Gastrocnemius medialis (tissue), 4 donors: Measurements from ENCODE around the gene LAMA2. TPM values are rescaled to one million over a fixed set of nuclear protein-coding genes. Genes with fewer than 3 reads are reported as not detected.

Experiments
- ATAC-seq, 2 donors: fragments of 150-250 bp; one replicate each; pipeline ENCODE4 v1.9.1; 2016
- DNase-seq, 2 donors: peaks; one replicate each; pipeline ENCODE4 v3.0.0-alpha.2; 2019
- H3K27ac ChIP-seq, 4 donors: fragments of 200-600 bp; sonication (generic); 1 replicate in 1 of 4; 2 replicates in 3 of 4; pipeline ENCODE4 v1.5.1; 2016 to 2018; ENCODE audit warnings: mild to moderate bottlenecking in 2 of 4, moderate library complexity in 1 of 4
- H3K27me3 ChIP-seq, 3 donors: fragments of 200-600 bp; sonication (generic) in 2 of 3; 1 replicate in 1 of 3; 2 replicates in 2 of 3; pipeline versions ENCODE4 v1.5.1 to v1.6.0; 2016 to 2019; ENCODE audit warnings: mild to moderate bottlenecking in 1 of 3, moderate library complexity in 1 of 3
- H3K36me3 ChIP-seq, 2 donors: fragments of 200-600 bp; sonication (generic) in 1 of 2; one replicate each; pipeline ENCODE4 v1.5.1; 2017 to 2018
- H3K4me1 ChIP-seq, 2 donors: fragments of 200-600 bp; sonication (generic) in 1 of 2; one replicate each; pipeline ENCODE4 v1.5.1; 2016 to 2017; ENCODE audit warnings: mild to moderate bottlenecking in 2 of 2
- H3K4me3 ChIP-seq, 4 donors: fragments of 200-600 bp; sonication (generic) in 3 of 4; 1 replicate in 1 of 4; 2 replicates in 3 of 4; pipeline ENCODE4 v1.5.1; 2016 to 2019; ENCODE audit warnings: mild to moderate bottlenecking in 2 of 4
- H3K9me3 ChIP-seq, 3 donors: fragments of 200-600 bp; sonication (generic) in 2 of 3; 1 replicate in 1 of 3; 2 replicates in 2 of 3; pipeline ENCODE4 v1.5.1; 2016 to 2019
- CTCF ChIP-seq, 5 experiments: fragments of 450-650 bp in 3 of 5; fragments of 200-600 bp in 2 of 5; sonication (generic) in 2 of 5; IDR thresholded peaks in 4 of 5; conservative IDR thresholded peaks in 1 of 5; 1 replicate in 4 of 5; 2 replicates in 1 of 5; pipeline ENCODE4 v1.5.1; 2016 to 2019; ENCODE audit warnings: antibody characterized with exemption in 5 of 5, mild to moderate bottlenecking in 3 of 5, moderate library complexity in 3 of 5
- POLR2A ChIP-seq, 2 donors: fragments of 450-650 bp; IDR thresholded peaks; one replicate each; pipeline ENCODE4 v1.6.1; 2017; ENCODE audit warnings: antibody characterized with exemption in 2 of 2, mild to moderate bottlenecking in 2 of 2, moderate library complexity in 2 of 2
- in situ Hi-C, 4 donors: fragments of 200-750 bp; cut with MboI; loops; one replicate each; pipeline versions ENCODE4 v1.15.0 to v1.8.0; 2017; ENCODE audit warnings: low sequenced_read_pairs in 4 of 4
- intact Hi-C: fragments of 100-400 bp; cut with DNase I; formaldehyde crosslinking; loops from one replicate; pipeline ENCODE4 v1.15.1; 2023; ENCODE audit warnings: low total_unique reads
- total RNA-seq, 4 donors: library from RNA; depleted of rRNA; stranded (reverse); fragments of >200 nt; gene quantifications; one replicate each; pipeline versions ENCODE4 v1.1.0 to v1.2.3, GENCODE V29; 2016

The LAMA2 gene
- total RNA-seq, 4 donors from 2014 or later: 52.9 to 113 (median 71.3) TPM

- H3K36me3 ChIP-seq: no peaks in the 10 kb centered on the region
- H3K27me3 ChIP-seq: no peaks in the 10 kb centered on the region
- H3K4me3 ChIP-seq: no peak overlapping the region
- no peaks in the 10 kb centered on the region for H3K4me1 ChIP-seq
- intact Hi-C loops: no loop called here
- no peak overlapping the region for H3K27ac ChIP-seq
- H3K9me3 ChIP-seq: no peaks in the 10 kb centered on the region
- DNase-seq (no peak), ATAC-seq (no peak)
- in situ Hi-C loops: no loop called here
- no peak for TF ChIP-seq CTCF (IDR thresholded peaks at IDR 0.05 in 4 of 5, conservative IDR thresholded peaks at IDR 0.05 in 1 of 5)
- no peak for TF ChIP-seq POLR2A (IDR thresholded peaks at IDR 0.05)
Observed at GRCh38 chr6:129342796-129343195, 459.9 kb downstream of the LAMA2 start.

GRCh38 chr6:129344379-129344778, 461.4 kb downstream of the LAMA2 start:
- no peak overlapping the region for H3K4me3 ChIP-seq
- no peak overlapping the region for H3K27ac ChIP-seq
- no peaks in the 10 kb centered on the region for H3K27me3 ChIP-seq
- TF ChIP-seq CTCF (IDR thresholded peaks at IDR 0.05 in 4 of 5, conservative IDR thresholded peaks at IDR 0.05 in 1 of 5) (no peak), POLR2A (IDR thresholded peaks at IDR 0.05) (no peak)
- no peaks in the 10 kb centered on the region for H3K4me1 ChIP-seq
- ATAC-seq (no peak), DNase-seq (no peak)
- intact Hi-C loops (no loop called here), in situ Hi-C loops (no loop called here)
- H3K36me3 ChIP-seq: no peaks in the 10 kb centered on the region
- no peaks in the 10 kb centered on the region for H3K9me3 ChIP-seq

GRCh38 chr6:129345890-129346289, 463.0 kb downstream of the LAMA2 start:
- in situ Hi-C loops: no loop called here
- ATAC-seq (no peak), DNase-seq (no peak)
- Histone ChIP-seq H3K27me3 (no peaks in the 10 kb centered on the region), H3K9me3 (no peaks in the 10 kb centered on the region), H3K27ac (no peak overlapping the region), H3K4me3 (no peak overlapping the region), H3K36me3 (peaks cover 0 to 4% of the 10 kb centered on the region in 2 donors), H3K4me1 (no peaks in the 10 kb centered on the region)
- no peak for TF ChIP-seq CTCF (IDR thresholded peaks at IDR 0.05 in 4 of 5, conservative IDR thresholded peaks at IDR 0.05 in 1 of 5)
- TF ChIP-seq POLR2A (IDR thresholded peaks at IDR 0.05): no peak
- intact Hi-C loops: no loop called here

- Histone ChIP-seq H3K9me3 (no peaks in the 10 kb centered on the region), H3K4me1 (peaks cover 0 to 7% of the 10 kb centered on the region in 2 donors), H3K27me3 (no peaks in the 10 kb centered on the region), H3K36me3 (peaks cover 0 to 4% of the 10 kb centered on the region in 2 donors), H3K27ac (no peak overlapping the region), H3K4me3 (no peak overlapping the region)
- no peak for TF ChIP-seq POLR2A (IDR thresholded peaks at IDR 0.05)
- TF ChIP-seq CTCF (IDR thresholded peaks at IDR 0.05 in 4 of 5, conservative IDR thresholded peaks at IDR 0.05 in 1 of 5): no peak
- DNase-seq (no peak), ATAC-seq (no peak)
- intact Hi-C loops (no loop called here), in situ Hi-C loops (no loop called here)
Observed at GRCh38 chr6:129346964-129347363, 464.0 kb downstream of the LAMA2 start.

GRCh38 chr6:129350278-129350677, 467.3 kb downstream of the LAMA2 start:
- peaks cover 0 to 8% of the 10 kb centered on the region in 2 donors for H3K4me1 ChIP-seq
- H3K9me3 ChIP-seq: no peaks in the 10 kb centered on the region
- H3K4me3 ChIP-seq: no peak overlapping the region
- intact Hi-C loops: no loop called here
- ATAC-seq (no peak), DNase-seq (no peak)
- in situ Hi-C loops: no loop called here
- no peak overlapping the region for H3K27ac ChIP-seq
- H3K27me3 ChIP-seq: no peaks in the 10 kb centered on the region
- no peak for TF ChIP-seq CTCF (IDR thresholded peaks at IDR 0.05 in 4 of 5, conservative IDR thresholded peaks at IDR 0.05 in 1 of 5)
- no peak for TF ChIP-seq POLR2A (IDR thresholded peaks at IDR 0.05)
- H3K36me3 ChIP-seq: peaks cover 0 to 4% of the 10 kb centered on the region in 2 donors
